ENCODE data around the gene SCUBE1.

DNA sequence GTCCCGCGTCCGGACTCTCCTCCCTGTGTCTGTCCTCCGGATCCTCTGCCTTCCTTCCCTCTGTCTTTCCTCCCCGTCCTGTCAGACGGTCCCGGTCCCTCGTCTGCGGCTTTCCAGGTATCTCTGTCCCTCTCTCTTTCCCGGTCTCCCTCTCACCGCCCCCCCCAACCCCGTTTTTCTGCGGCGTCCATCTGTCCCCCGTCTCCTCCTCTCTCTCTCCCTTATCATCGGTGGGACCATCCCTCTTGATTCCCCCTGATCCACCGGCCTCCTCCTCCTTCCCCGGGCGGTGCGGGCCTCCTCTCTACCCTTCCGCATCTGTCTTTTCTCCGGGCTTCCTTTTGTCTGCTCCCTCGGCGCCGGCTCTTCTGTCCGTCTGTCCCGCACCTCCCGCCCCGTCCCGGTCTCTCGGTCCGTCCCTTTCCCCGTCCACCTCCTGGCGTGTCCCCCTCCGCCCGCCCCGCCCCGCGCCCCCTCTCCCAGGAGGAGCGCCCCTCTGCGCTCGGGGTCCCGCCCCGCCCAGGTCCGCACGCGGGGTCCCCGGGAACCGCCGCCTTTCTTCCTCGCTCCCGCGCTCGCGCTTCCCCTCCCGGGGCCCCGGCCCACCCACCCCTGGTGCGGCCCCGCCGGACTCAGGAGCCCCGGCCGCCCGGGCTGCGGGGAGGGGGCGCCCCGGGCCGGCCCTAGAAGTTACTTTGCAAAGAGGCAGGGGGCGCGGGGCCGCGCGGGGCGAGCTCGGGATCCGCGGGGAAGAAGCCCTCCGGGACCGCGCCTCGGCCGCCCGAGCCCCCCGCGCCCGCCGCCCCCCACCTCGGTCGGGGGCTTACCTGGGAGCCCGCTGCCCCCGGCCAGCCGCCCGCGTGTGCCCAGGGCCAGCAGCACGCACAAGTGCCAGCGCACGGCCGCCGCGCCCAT, 568 bp downstream of the SCUBE1 start:
- TF ChIP-seq POLR2A (IDR thresholded peaks at IDR 0.05) (no peak), EP300 (IDR thresholded peaks at IDR 0.05) (no peak)
- TF ChIP-seq, protein P1, sequence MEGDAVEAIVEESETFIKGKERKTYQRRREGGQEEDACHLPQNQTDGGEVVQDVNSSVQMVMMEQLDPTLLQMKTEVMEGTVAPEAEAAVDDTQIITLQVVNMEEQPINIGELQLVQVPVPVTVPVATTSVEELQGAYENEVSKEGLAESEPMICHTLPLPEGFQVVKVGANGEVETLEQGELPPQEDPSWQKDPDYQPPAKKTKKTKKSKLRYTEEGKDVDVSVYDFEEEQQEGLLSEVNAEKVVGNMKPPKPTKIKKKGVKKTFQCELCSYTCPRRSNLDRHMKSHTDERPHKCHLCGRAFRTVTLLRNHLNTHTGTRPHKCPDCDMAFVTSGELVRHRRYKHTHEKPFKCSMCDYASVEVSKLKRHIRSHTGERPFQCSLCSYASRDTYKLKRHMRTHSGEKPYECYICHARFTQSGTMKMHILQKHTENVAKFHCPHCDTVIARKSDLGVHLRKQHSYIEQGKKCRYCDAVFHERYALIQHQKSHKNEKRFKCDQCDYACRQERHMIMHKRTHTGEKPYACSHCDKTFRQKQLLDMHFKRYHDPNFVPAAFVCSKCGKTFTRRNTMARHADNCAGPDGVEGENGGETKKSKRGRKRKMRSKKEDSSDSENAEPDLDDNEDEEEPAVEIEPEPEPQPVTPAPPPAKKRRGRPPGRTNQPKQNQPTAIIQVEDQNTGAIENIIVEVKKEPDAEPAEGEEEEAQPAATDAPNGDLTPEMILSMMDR (IDR thresholded peaks at IDR 0.05): no peak
